Urinary bladder (tissue), 4 donors: ENCODE measurements around the gene PTPRD. TPM values are rescaled to one million over a fixed set of nuclear protein-coding genes. Genes with fewer than 3 reads are reported as not detected.

ENCODE experiments used
- DNase-seq: peaks from one replicate; pipeline ENCODE4 v3.0.0-alpha.2; 2015; ENCODE audit errors: extremely low spot score
- H3K27ac ChIP-seq: one replicate; pipeline ENCODE4 v1.5.1; 2013; ENCODE audit warnings: low read depth, mild to moderate bottlenecking, moderate library complexity
- H3K36me3 ChIP-seq: one replicate; pipeline ENCODE4 v1.6.1; 2013; ENCODE audit warnings: mild to moderate bottlenecking, moderate library complexity; ENCODE audit not compliant: insufficient read depth
- H3K4me1 ChIP-seq: one replicate; pipeline ENCODE4 v1.6.1; 2013; ENCODE audit warnings: mild to moderate bottlenecking, moderate library complexity; ENCODE audit not compliant: insufficient read depth
- H3K4me3 ChIP-seq: one replicate; pipeline ENCODE4 v1.5.1; 2013; ENCODE audit warnings: low read depth, low read length
- WGBS: extraction: QIAGEN DNeasy Blood & Tissue Kit; methylation state at CpG from one replicate; pipeline ENCODE4 v1.1.7; 2013; 5-methylcytosine and 5-hydroxymethylcytosine counted together
- polyA plus RNA-seq: library from polyadenylated mRNA; stranded (reverse); fragments of 200-250 nt; gene quantifications from one replicate; pipeline ENCODE4 v1.2.3, GENCODE V29; 2013
- total RNA-seq: library from RNA; depleted of rRNA; stranded (reverse); fragments of >200 nt; gene quantifications from one replicate; pipeline ENCODE4 v1.2.3, GENCODE V29; 2014
- donor health status: healthy with polysubstance abuse.
- donor health status: healthy.

The PTPRD gene
- total and polyA plus RNA-seq, 2 donors = 7.3 to 210 TPM

DNA sequence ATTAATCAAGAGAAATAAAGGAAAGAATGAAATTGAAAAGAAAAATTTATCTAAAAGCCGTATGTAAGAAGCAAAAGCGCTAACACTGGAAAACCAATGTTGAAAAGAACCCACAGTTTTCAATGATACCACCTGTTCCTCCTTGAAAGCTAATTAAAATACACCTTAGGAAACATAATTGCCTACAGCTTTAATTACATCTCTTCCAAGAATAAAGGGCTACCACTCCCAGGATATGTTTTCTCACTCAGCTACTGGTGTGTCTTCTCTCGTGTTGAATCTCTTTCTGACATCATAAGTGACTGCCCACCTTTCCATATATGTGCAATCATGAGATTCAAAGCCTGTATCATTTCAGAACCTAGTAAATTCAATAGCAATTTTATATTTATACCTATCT lies 1932.6 kb downstream of the PTPRD start:
- WGBS = 96% methylated on average over 3 of the region's 3 CpGs

GRCh38 chr9:8679371-8679822 lies 1933.4 kb downstream of the PTPRD start:
- H3K4me1 ChIP-seq = no peaks in the 10 kb centered on the region
- H3K36me3 ChIP-seq = no peaks in the 10 kb centered on the region
- 55% methylated on average over 2 of the region's 2 CpGs for WGBS
- no peak overlapping the region for H3K4me3 ChIP-seq
- no peak for DNase-seq
- no peak overlapping the region for H3K27ac ChIP-seq

More for the DNA sequence above, 1932.6 kb downstream of the PTPRD start:
- no peaks in the 10 kb centered on the region for H3K36me3 ChIP-seq
- H3K4me1 ChIP-seq = no peaks in the 10 kb centered on the region
- H3K4me3 ChIP-seq = no peak overlapping the region
- DNase-seq = no peak
- H3K27ac ChIP-seq = no peak overlapping the region

- Histone ChIP-seq H3K4me3 (no peak overlapping the region), H3K36me3 (no peaks in the 10 kb centered on the region), H3K4me1 (no peaks in the 10 kb centered on the region), H3K27ac (no peak overlapping the region)
- DNase-seq = no peak
- WGBS = 73% methylated on average over 4 of the region's 4 CpGs
These were observed 1935.1 kb downstream of the PTPRD start for GRCh38 chr9:8677741-8678140.

DNA sequence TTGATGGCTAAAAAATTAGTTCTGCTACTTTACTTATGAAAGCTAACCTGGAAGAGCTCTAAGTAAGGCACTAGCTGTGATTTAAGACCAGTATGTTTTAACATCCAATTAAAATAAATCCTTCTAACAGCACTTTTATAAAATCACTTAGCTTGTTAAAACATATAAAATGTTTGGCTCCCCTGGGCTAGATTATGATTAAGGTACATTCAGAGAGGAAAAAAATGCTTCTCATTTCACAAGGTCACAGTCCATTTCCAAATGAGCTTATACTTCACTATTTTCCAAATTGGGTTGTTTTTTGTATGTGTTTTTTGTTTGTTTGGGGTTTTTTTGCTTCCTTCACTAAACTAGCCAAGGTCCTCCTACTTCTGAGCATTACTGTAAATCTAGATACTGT lies 1938.3 kb downstream of the PTPRD start:
- Histone ChIP-seq H3K4me3 (no peak overlapping the region), H3K36me3 (no peaks in the 10 kb centered on the region), H3K27ac (no peak overlapping the region), H3K4me1 (no peaks in the 10 kb centered on the region)
- no peak for DNase-seq

GRCh38 chr9:8673830-8674229 lies 1939.0 kb downstream of the PTPRD start:
- H3K27ac ChIP-seq = no peak overlapping the region
- H3K4me3 ChIP-seq = no peak overlapping the region
- WGBS = 84% methylated on average over 7 of the region's 7 CpGs
- H3K36me3 ChIP-seq = no peaks in the 10 kb centered on the region
- H3K4me1 ChIP-seq = no peaks in the 10 kb centered on the region
- no peak for DNase-seq

DNA sequence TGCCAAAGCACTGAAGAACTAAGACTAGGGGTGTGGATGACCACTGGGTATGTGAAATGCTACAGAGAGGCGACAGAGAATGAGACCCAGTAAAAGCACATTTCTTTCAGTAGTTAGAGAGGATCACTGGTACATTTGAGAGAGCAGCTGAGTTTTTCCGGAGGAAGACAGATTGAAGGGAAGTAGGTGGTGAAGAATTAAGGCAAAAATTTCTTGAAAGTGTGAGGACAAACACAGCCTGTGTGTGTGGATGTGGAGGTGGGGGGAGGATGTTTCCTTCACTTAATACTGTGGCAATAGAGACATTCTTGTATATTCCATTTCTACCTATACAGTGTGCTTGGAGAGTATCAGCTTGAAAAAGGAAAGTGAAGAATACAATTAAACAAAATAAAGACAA lies 1942.1 kb downstream of the PTPRD start:
- H3K36me3 ChIP-seq = no peaks in the 10 kb centered on the region
- no peak overlapping the region for H3K4me3 ChIP-seq
- H3K4me1 ChIP-seq = no peaks in the 10 kb centered on the region
- no peak overlapping the region for H3K27ac ChIP-seq
- DNase-seq = no peak
- 91% methylated on average over 2 of the region's 2 CpGs for WGBS

DNA sequence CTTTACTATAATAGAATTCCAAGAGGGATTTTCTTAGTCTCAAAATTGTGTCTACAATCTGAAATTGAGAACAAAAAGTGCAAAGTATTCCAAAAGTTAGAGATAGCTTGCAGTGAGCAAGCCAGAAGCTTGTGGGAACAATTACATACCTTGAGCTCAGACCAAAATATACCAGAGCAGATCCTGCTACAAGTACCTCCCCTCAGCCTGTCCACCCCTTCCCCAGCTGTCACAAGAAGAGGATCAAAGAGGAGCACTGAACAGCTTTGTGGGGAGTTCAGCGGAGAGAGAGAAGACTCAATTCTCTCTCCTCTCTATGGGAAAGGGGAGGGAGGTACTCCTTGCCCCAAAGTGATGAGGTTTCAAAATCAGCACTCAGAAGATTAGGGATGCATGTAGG lies 1944.1 kb downstream of the PTPRD start:
- 93% methylated on average over 1 of the region's 1 CpG for WGBS
- no peak for DNase-seq

GRCh38 chr9:8668231-8668630 lies 1944.6 kb downstream of the PTPRD start:
- 88% methylated on average over 3 of the region's 3 CpGs for WGBS
- no peak for DNase-seq
- Histone ChIP-seq H3K27ac (no peak overlapping the region), H3K4me1 (no peaks in the 10 kb centered on the region), H3K4me3 (no peak overlapping the region), H3K36me3 (no peaks in the 10 kb centered on the region)

More for the DNA sequence above, 1944.1 kb downstream of the PTPRD start:
- Histone ChIP-seq H3K4me1 (no peaks in the 10 kb centered on the region), H3K4me3 (no peak overlapping the region), H3K36me3 (no peaks in the 10 kb centered on the region), H3K27ac (no peak overlapping the region)

GRCh38 chr9:8666060-8666459 lies 1946.7 kb downstream of the PTPRD start:
- Histone ChIP-seq H3K4me3 (no peak overlapping the region), H3K36me3 (no peaks in the 10 kb centered on the region), H3K4me1 (no peaks in the 10 kb centered on the region), H3K27ac (no peak overlapping the region)
- DNase-seq = no peak

- H3K27ac ChIP-seq = no peak overlapping the region
- peak; percentile 36 for DNase-seq
These were observed 1952.4 kb downstream of the PTPRD start for GRCh38 chr9:8660383-8660782.

DNA sequence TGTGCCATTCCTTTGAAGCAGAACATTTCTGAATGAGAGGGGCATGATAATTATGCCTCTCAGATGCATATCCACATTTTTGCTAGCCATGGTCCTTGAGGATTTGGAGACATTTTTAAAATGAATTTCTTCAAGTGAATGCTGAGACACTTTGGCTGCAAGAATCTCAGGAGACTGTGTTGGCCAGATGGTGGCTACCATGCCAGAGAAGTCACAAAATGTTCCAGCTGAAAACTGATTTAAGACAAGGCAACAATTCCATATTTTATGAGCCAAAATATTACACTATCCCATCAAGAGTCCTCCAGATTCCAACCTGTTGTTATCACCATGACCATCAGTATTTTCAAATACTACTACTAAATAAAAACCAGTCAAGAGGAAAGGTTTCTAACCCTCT lies 1953.7 kb downstream of the PTPRD start:
- DNase-seq = no peak
- H3K27ac ChIP-seq = no peak overlapping the region
- no peak overlapping the region for H3K4me3 ChIP-seq
- H3K4me1 ChIP-seq = no peaks in the 10 kb centered on the region
- no peaks in the 10 kb centered on the region for H3K36me3 ChIP-seq

More at GRCh38 chr9:8660383-8660782, 1952.4 kb downstream of the PTPRD start:
- H3K4me1 ChIP-seq = no peaks in the 10 kb centered on the region
- no peak overlapping the region for H3K4me3 ChIP-seq
- H3K36me3 ChIP-seq = no peaks in the 10 kb centered on the region

DNA sequence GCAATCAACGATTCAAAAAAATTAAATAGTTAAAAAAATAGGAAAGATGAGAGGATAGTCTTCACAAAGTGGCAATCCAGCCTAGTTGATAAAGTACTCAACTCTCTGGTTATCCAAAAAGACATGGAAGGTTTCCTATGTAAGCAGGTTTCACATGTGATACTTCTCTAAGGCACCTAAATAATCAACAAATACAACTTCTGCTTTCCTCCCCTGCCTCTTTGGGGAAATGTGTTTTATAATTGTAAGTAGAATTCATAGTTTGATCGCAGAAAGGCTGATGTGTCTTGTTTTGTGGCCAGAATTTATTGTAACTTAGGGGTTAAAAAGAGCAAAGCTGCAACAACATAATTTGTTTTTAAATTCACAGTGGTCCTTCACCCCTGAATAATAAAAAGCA lies 1957.7 kb downstream of the PTPRD start:
- WGBS = 90% methylated on average over 2 of the region's 2 CpGs
- H3K4me1 ChIP-seq = no peaks in the 10 kb centered on the region
- no peak for DNase-seq
- H3K36me3 ChIP-seq = no peaks in the 10 kb centered on the region
- no peak overlapping the region for H3K27ac ChIP-seq
- H3K4me3 ChIP-seq = no peak overlapping the region

GRCh38 chr9:8653855-8654254 lies 1958.9 kb downstream of the PTPRD start:
- Histone ChIP-seq H3K4me1 (no peaks in the 10 kb centered on the region), H3K36me3 (no peaks in the 10 kb centered on the region), H3K27ac (no peak overlapping the region), H3K4me3 (no peak overlapping the region)
- WGBS = 94% methylated on average over 1 of the region's 1 CpG
- DNase-seq = no peak

- no peak overlapping the region for H3K4me3 ChIP-seq
- H3K4me1 ChIP-seq = no peaks in the 10 kb centered on the region
- no peak overlapping the region for H3K27ac ChIP-seq
- no peaks in the 10 kb centered on the region for H3K36me3 ChIP-seq
- no peak for DNase-seq
- whole genome bisulfite sequencing = 74% methylated on average over 2 of the region's 2 CpGs
These were observed 1959.7 kb downstream of the PTPRD start for GRCh38 chr9:8653111-8653510.

- no peak overlapping the region for H3K4me3 ChIP-seq
- H3K27ac ChIP-seq = no peak overlapping the region
- H3K4me1 ChIP-seq = no peaks in the 10 kb centered on the region
- no peak for DNase-seq
- H3K36me3 ChIP-seq = no peaks in the 10 kb centered on the region
- WGBS = 38% methylated on average over 1 of the region's 1 CpG
These were observed 1960.5 kb downstream of the PTPRD start for GRCh38 chr9:8652255-8652654.
